Sigmoid colon (tissue), 7 donors: ENCODE data around the gene YWHAG. TPM values are rescaled to one million over a fixed set of nuclear protein-coding genes. Genes with fewer than 3 reads are reported as not detected.

ENCODE experiments used
- DNase-seq: peaks from one replicate; pipeline ENCODE4 v3.0.0-alpha.2; 2019
- H3K27ac ChIP-seq, 4 donors: fragments of 200-600 bp; sonication (generic); one replicate each; pipeline ENCODE4 v1.5.1; 2016 to 2019; ENCODE audit warnings: mild to moderate bottlenecking in 1 of 4
- H3K27me3 ChIP-seq, 3 donors: fragments of 200-600 bp; sonication (generic); one replicate each; pipeline ENCODE4 v1.5.1; 2019; ENCODE audit warnings: mild to moderate bottlenecking in 1 of 3
- H3K36me3 ChIP-seq, 4 donors: fragments of 200-600 bp; sonication (generic); one replicate each; pipeline ENCODE4 v1.5.1; 2016 to 2019
- H3K4me1 ChIP-seq, 4 donors: fragments of 200-600 bp; sonication (generic); one replicate each; pipeline ENCODE4 v1.5.1; 2017 to 2019
- H3K4me3 ChIP-seq, 4 donors: fragments of 200-600 bp; sonication (generic); one replicate each; pipeline ENCODE4 v1.5.1; 2017 to 2019; ENCODE audit warnings: mild to moderate bottlenecking in 2 of 4, moderate library complexity in 1 of 4
- H3K9me3 ChIP-seq, 4 donors: fragments of 200-600 bp in 3 of 4; sonication (generic) in 3 of 4; one replicate each; pipeline versions ENCODE4 v1.5.1 to v1.6.1; 2013 to 2019
- CTCF ChIP-seq, 4 experiments: fragments of 450-650 bp in 3 of 4; fragments of 200-600 bp in 1 of 4; IDR thresholded peaks; one replicate each; pipeline ENCODE4 v1.5.1; 2016 to 2019; ENCODE audit warnings: antibody characterized with exemption in 4 of 4, mild to moderate bottlenecking in 3 of 4, moderate library complexity in 2 of 4
- EP300 ChIP-seq, 4 donors: sonication (generic); formaldehyde crosslinking; IDR thresholded peaks; one replicate each; pipeline ENCODE4 v1.6.1; 2017; ENCODE audit warnings: antibody characterized with exemption in 4 of 4
- POLR2A ChIP-seq, 2 donors: fragments of 450-650 bp; IDR thresholded peaks; one replicate each; pipeline ENCODE4 v1.6.1; 2016; ENCODE audit warnings: antibody characterized with exemption in 2 of 2, mild to moderate bottlenecking in 2 of 2, moderate library complexity in 2 of 2
- POLR2AphosphoS5 ChIP-seq, 4 donors: sonication (generic); formaldehyde crosslinking; IDR thresholded peaks; one replicate each; pipeline ENCODE4 v1.6.1; 2017; ENCODE audit warnings: antibody characterized with exemption in 4 of 4
- WGBS, 2 donors: extraction: QIAGEN DNeasy Blood & Tissue Kit; methylation state at CpG; one replicate each; pipeline ENCODE4 v1.1.7; 2013; 5-methylcytosine and 5-hydroxymethylcytosine counted together
- intact Hi-C: fragments of 100-400 bp; cut with DNase I; formaldehyde crosslinking; loops from one replicate; pipeline ENCODE4 v1.15.1; 2023
- polyA plus RNA-seq, 3 donors: library from polyadenylated mRNA; stranded (reverse); fragments of 200-250 nt; gene quantifications; one replicate each; pipeline ENCODE4 v1.2.3, GENCODE V29; 2013
- total RNA-seq, 4 donors: library from RNA; depleted of rRNA; stranded (reverse); fragments of >200 nt; gene quantifications; one replicate each; pipeline ENCODE4 v1.1.0, GENCODE V29; 2016
- donor health status: healthy with polysubstance abuse.
- donor health status: Bipolar disorder and iron deficiency.
- donor health status: healthy.

YWHAG gene
- total and polyA plus RNA-seq, 7 donors, result 42.5 to 64.0 (median 54.2) TPM

GRCh38 chr7:76352193-76352592, 6.6 kb downstream of the YWHAG start:
- Histone ChIP-seq H3K4me3 (no peak overlapping the region), H3K9me3 (no peaks in the 10 kb centered on the region), H3K36me3 (peaks cover under 1 to 30% (median 1%) of the 10 kb centered on the region in 4 donors), H3K4me1 (peaks cover 0 to 77% (median 58%) of the 10 kb centered on the region in 4 donors), H3K27me3 (no peaks in the 10 kb centered on the region), H3K27ac (peak overlapping the region in 3 of 4 donors; percentile 32 to 71 (median 51))
- peak; percentile 36 for DNase-seq
- intact Hi-C loops, result no loop called here
- 80 to 83% methylated on average over 6 of the region's 6 CpGs for WGBS, 2 donors
- no peak for TF ChIP-seq POLR2A (IDR thresholded peaks at IDR 0.05)
- no peak for TF ChIP-seq POLR2AphosphoS5 (IDR thresholded peaks at IDR 0.05)
- TF ChIP-seq EP300 (IDR thresholded peaks at IDR 0.05), result no peak
- no peak for TF ChIP-seq CTCF (IDR thresholded peaks at IDR 0.05)

- H3K4me3 ChIP-seq, result no peak overlapping the region
- H3K4me1 ChIP-seq, result peaks cover 0 to 72% (median 50%) of the 10 kb centered on the region in 4 donors
- H3K27me3 ChIP-seq, result no peaks in the 10 kb centered on the region
- no peaks in the 10 kb centered on the region for H3K9me3 ChIP-seq
- TF ChIP-seq POLR2A (IDR thresholded peaks at IDR 0.05) (no peak), POLR2AphosphoS5 (IDR thresholded peaks at IDR 0.05) (no peak), EP300 (IDR thresholded peaks at IDR 0.05) (no peak), CTCF (IDR thresholded peaks at IDR 0.05) (no peak)
- H3K27ac ChIP-seq, result peak overlapping the region in 2 of 4 donors; percentile 32 to 71
- peaks cover 4 to 33% (median 8%) of the 10 kb centered on the region in 4 donors for H3K36me3 ChIP-seq
- WGBS, 2 donors, result 78 to 88% methylated on average over 7 of the region's 7 CpGs
- intact Hi-C loops, result no loop called here
- DNase-seq, result peak; percentile 21
Measured at GRCh38 chr7:76351372-76351771, 7.4 kb downstream of the YWHAG start.

- no peaks in the 10 kb centered on the region for H3K9me3 ChIP-seq
- H3K4me3 ChIP-seq, result no peak overlapping the region
- WGBS, 2 donors, result 69 to 89% methylated on average over 8 of the region's 8 CpGs
- no peak for TF ChIP-seq POLR2AphosphoS5 (IDR thresholded peaks at IDR 0.05)
- no peak for TF ChIP-seq POLR2A (IDR thresholded peaks at IDR 0.05)
- TF ChIP-seq EP300 (IDR thresholded peaks at IDR 0.05), result no peak
- no peak for TF ChIP-seq CTCF (IDR thresholded peaks at IDR 0.05)
- H3K27me3 ChIP-seq, result no peaks in the 10 kb centered on the region
- DNase-seq, result no peak
- H3K36me3 ChIP-seq, result peaks cover 8 to 48% (median 21%) of the 10 kb centered on the region in 4 donors
- intact Hi-C loops, result no loop called here
- H3K27ac ChIP-seq, result no peak overlapping the region
- H3K4me1 ChIP-seq, result peaks cover 0 to 54% (median 32%) of the 10 kb centered on the region in 4 donors
Measured at GRCh38 chr7:76349313-76349885, 9.4 kb downstream of the YWHAG start.

GRCh38 chr7:76347710-76348109, 11.1 kb downstream of the YWHAG start:
- 78 to 79% methylated on average over 5 of the region's 5 CpGs for WGBS, 2 donors
- no peak for DNase-seq
- Histone ChIP-seq H3K4me3 (no peak overlapping the region), H3K4me1 (peaks cover 0 to 45% (median 20%) of the 10 kb centered on the region in 4 donors), H3K27ac (no peak overlapping the region), H3K27me3 (no peaks in the 10 kb centered on the region), H3K36me3 (peaks cover 16 to 60% (median 30%) of the 10 kb centered on the region in 4 donors), H3K9me3 (no peaks in the 10 kb centered on the region)
- TF ChIP-seq EP300 (IDR thresholded peaks at IDR 0.05), result no peak
- intact Hi-C loops, result no loop called here

GRCh38 chr7:76346778-76347177, 12.0 kb downstream of the YWHAG start:
- peak; percentile 52 for DNase-seq
- Histone ChIP-seq H3K4me1 (peaks cover 0 to 42% (median 17%) of the 10 kb centered on the region in 4 donors), H3K4me3 (no peak overlapping the region), H3K27me3 (no peaks in the 10 kb centered on the region), H3K27ac (no peak overlapping the region), H3K9me3 (no peaks in the 10 kb centered on the region), H3K36me3 (peaks cover 16 to 60% (median 30%) of the 10 kb centered on the region in 4 donors)
- TF ChIP-seq EP300 (IDR thresholded peaks at IDR 0.05) (no peak), POLR2AphosphoS5 (IDR thresholded peaks at IDR 0.05) (no peak), POLR2A (IDR thresholded peaks at IDR 0.05) (no peak), CTCF (IDR thresholded peaks at IDR 0.05) (no peak)
- intact Hi-C loops, result no loop called here
- WGBS, 2 donors, result 70 to 72% methylated on average over 8 of the region's 8 CpGs
